ENCODE results near the gene SLCO1B1.
"Not testable (repeated sequence)": the region's sequence is repeated elsewhere in the genome, so short reads cannot be mapped to it uniquely, and the experiment has no call there.

SLCO1B1 gene

GRCh38 chr12:21165048-21165447 is 34.1 kb downstream of the SLCO1B1 start:
- DNase-seq = no peak

GRCh38 chr12:21169878-21170472 is 39.0 kb downstream of the SLCO1B1 start:
- no peak overlapping the region for H3K4me3 Mint-ChIP-seq
- no peaks in the 10 kb centered on the region for H3K4me1 Mint-ChIP-seq
- H3K9me3 Mint-ChIP-seq = no peaks in the 10 kb centered on the region
- DNase-seq = peak; percentile 53
- H3K27me3 Mint-ChIP-seq = no peaks in the 10 kb centered on the region
- H3K36me3 Mint-ChIP-seq = no peaks in the 10 kb centered on the region
- no peak overlapping the region for H3K27ac Mint-ChIP-seq
- CTCF ChIA-PET = no interaction called here

More at GRCh38 chr12:21165048-21165447, 34.1 kb downstream of the SLCO1B1 start:
- no peaks in the 10 kb centered on the region for H3K36me3 Mint-ChIP-seq
- H3K27ac Mint-ChIP-seq = no peak overlapping the region
- H3K4me3 Mint-ChIP-seq = no peak overlapping the region
- H3K4me1 Mint-ChIP-seq = no peaks in the 10 kb centered on the region
- H3K27me3 Mint-ChIP-seq = no peaks in the 10 kb centered on the region
- CTCF ChIA-PET = no interaction called here
- no peaks in the 10 kb centered on the region for H3K9me3 Mint-ChIP-seq

- H3K9me3 Mint-ChIP-seq = no peaks in the 10 kb centered on the region
- no peaks in the 10 kb centered on the region for H3K4me1 Mint-ChIP-seq
- H3K4me3 Mint-ChIP-seq = no peak overlapping the region
- DNase-seq = no peak
- CTCF ChIA-PET = interaction anchor here (0.8 to 1.4 kb wide), 2 partner anchors 9 to 222 kb away, joined by 3 read pairs; no protein-coding TSS in a partner anchor
- H3K36me3 Mint-ChIP-seq = no peaks in the 10 kb centered on the region
- H3K27ac Mint-ChIP-seq = no peak overlapping the region
- no peaks in the 10 kb centered on the region for H3K27me3 Mint-ChIP-seq
Observed at GRCh38 chr12:21172079-21172478, 41.1 kb downstream of the SLCO1B1 start.

GRCh38 chr12:21183721-21184275 is 52.8 kb downstream of the SLCO1B1 start:
- no peaks in the 10 kb centered on the region for H3K4me1 Mint-ChIP-seq
- no peaks in the 10 kb centered on the region for H3K27me3 Mint-ChIP-seq
- H3K9me3 Mint-ChIP-seq = no peaks in the 10 kb centered on the region
- CTCF ChIA-PET = interaction anchor here (1.0 kb wide), 1 partner anchor 477 kb away, joined by 3 read pairs; no protein-coding TSS in a partner anchor
- DNase-seq = no peak
- H3K36me3 Mint-ChIP-seq = no peaks in the 10 kb centered on the region
- no peak overlapping the region for H3K27ac Mint-ChIP-seq
- no peak overlapping the region for H3K4me3 Mint-ChIP-seq

GRCh38 chr12:21190016-21190415 is 59.0 kb downstream of the SLCO1B1 start:
- no peak for DNase-seq
- no peaks in the 10 kb centered on the region for H3K4me1 Mint-ChIP-seq
- H3K9me3 Mint-ChIP-seq = no peaks in the 10 kb centered on the region
- no peak overlapping the region for H3K27ac Mint-ChIP-seq
- no peaks in the 10 kb centered on the region for H3K27me3 Mint-ChIP-seq
- no peaks in the 10 kb centered on the region for H3K36me3 Mint-ChIP-seq
- CTCF ChIA-PET = interaction anchor here (1.2 kb wide), 1 partner anchor 11 kb away, joined by 3 read pairs; no protein-coding TSS in a partner anchor
- no peak overlapping the region for H3K4me3 Mint-ChIP-seq

- H3K4me3 Mint-ChIP-seq, H3K27me3 Mint-ChIP-seq, CTCF ChIA-PET, H3K27ac Mint-ChIP-seq, H3K4me1 Mint-ChIP-seq, H3K9me3 Mint-ChIP-seq, DNase-seq, H3K36me3 Mint-ChIP-seq: not testable (repeated sequence)
Observed at GRCh38 chr12:21214433-21214832, 83.4 kb downstream of the SLCO1B1 start.

GRCh38 chr12:21219206-21219605 is 88.2 kb downstream of the SLCO1B1 start:
- Mint-ChIP-seq H3K27me3 (no peaks in the 10 kb centered on the region), H3K4me3 (no peak overlapping the region), H3K4me1 (no peaks in the 10 kb centered on the region), H3K9me3 (no peaks in the 10 kb centered on the region), H3K36me3 (no peaks in the 10 kb centered on the region), H3K27ac (no peak overlapping the region)
- DNase-seq = no peak
- CTCF ChIA-PET = no interaction called here

GRCh38 chr12:21220266-21220665 is 89.3 kb downstream of the SLCO1B1 start:
- Mint-ChIP-seq H3K27me3 (no peaks in the 10 kb centered on the region), H3K4me1 (no peaks in the 10 kb centered on the region), H3K36me3 (no peaks in the 10 kb centered on the region), H3K27ac (no peak overlapping the region), H3K4me3 (no peak overlapping the region), H3K9me3 (no peaks in the 10 kb centered on the region)
- CTCF ChIA-PET = no interaction called here
- DNase-seq = no peak

- no peak overlapping the region for H3K27ac Mint-ChIP-seq
- no peak for DNase-seq
- no peaks in the 10 kb centered on the region for H3K27me3 Mint-ChIP-seq
- no peaks in the 10 kb centered on the region for H3K4me1 Mint-ChIP-seq
- H3K36me3 Mint-ChIP-seq = no peaks in the 10 kb centered on the region
- CTCF ChIA-PET = no interaction called here
- H3K9me3 Mint-ChIP-seq = no peaks in the 10 kb centered on the region
- no peak overlapping the region for H3K4me3 Mint-ChIP-seq
Observed at GRCh38 chr12:21221072-21221471, 90.1 kb downstream of the SLCO1B1 start.

GRCh38 chr12:21221778-21222177 is 90.8 kb downstream of the SLCO1B1 start:
- no peaks in the 10 kb centered on the region for H3K4me1 Mint-ChIP-seq
- no peak for DNase-seq
- no peaks in the 10 kb centered on the region for H3K27me3 Mint-ChIP-seq
- no peaks in the 10 kb centered on the region for H3K9me3 Mint-ChIP-seq
- CTCF ChIA-PET = no interaction called here
- H3K36me3 Mint-ChIP-seq = no peaks in the 10 kb centered on the region
- H3K27ac Mint-ChIP-seq = no peak overlapping the region
- H3K4me3 Mint-ChIP-seq = no peak overlapping the region

- DNase-seq = no peak
- no peak overlapping the region for H3K27ac Mint-ChIP-seq
- H3K36me3 Mint-ChIP-seq = no peaks in the 10 kb centered on the region
- no peaks in the 10 kb centered on the region for H3K4me1 Mint-ChIP-seq
- CTCF ChIA-PET = no interaction called here
- H3K9me3 Mint-ChIP-seq = no peaks in the 10 kb centered on the region
- H3K4me3 Mint-ChIP-seq = no peak overlapping the region
- H3K27me3 Mint-ChIP-seq = no peaks in the 10 kb centered on the region
Observed at GRCh38 chr12:21223930-21224329, 92.9 kb downstream of the SLCO1B1 start.

- Mint-ChIP-seq H3K36me3 (no peaks in the 10 kb centered on the region), H3K9me3 (no peaks in the 10 kb centered on the region), H3K4me1 (no peaks in the 10 kb centered on the region), H3K27ac (no peak overlapping the region), H3K27me3 (no peaks in the 10 kb centered on the region), H3K4me3 (no peak overlapping the region)
- CTCF ChIA-PET = no interaction called here
- no peak for DNase-seq
Observed at GRCh38 chr12:21234395-21234794, 103.4 kb downstream of the SLCO1B1 start.

GRCh38 chr12:21239866-21240265 is 108.9 kb downstream of the SLCO1B1 start:
- H3K4me3 Mint-ChIP-seq = no peak overlapping the region
- no peaks in the 10 kb centered on the region for H3K9me3 Mint-ChIP-seq
- DNase-seq = no peak
- H3K27ac Mint-ChIP-seq = no peak overlapping the region
- CTCF ChIA-PET = interaction anchor here (0.9 kb wide), 1 partner anchor 9 kb away, joined by 3 read pairs; no protein-coding TSS in a partner anchor
- no peaks in the 10 kb centered on the region for H3K4me1 Mint-ChIP-seq
- H3K36me3 Mint-ChIP-seq = no peaks in the 10 kb centered on the region
- peaks cover 5% of the 10 kb centered on the region for H3K27me3 Mint-ChIP-seq

- Mint-ChIP-seq H3K27me3 (no peaks in the 10 kb centered on the region), H3K27ac (no peak overlapping the region), H3K4me1 (no peaks in the 10 kb centered on the region), H3K36me3 (no peaks in the 10 kb centered on the region), H3K4me3 (no peak overlapping the region), H3K9me3 (no peaks in the 10 kb centered on the region)
- CTCF ChIA-PET = interaction anchor here (0.6 to 2.0 kb wide), 6 partner anchors 9 to 1194 kb away, joined by 3 to 7 read pairs (median 3); no protein-coding TSS in a partner anchor
- no peak for DNase-seq
Observed at GRCh38 chr12:21248679-21249078, 117.7 kb downstream of the SLCO1B1 start.

- DNase-seq = no peak
- Mint-ChIP-seq H3K4me1 (no peaks in the 10 kb centered on the region), H3K9me3 (no peaks in the 10 kb centered on the region), H3K27me3 (no peaks in the 10 kb centered on the region), H3K36me3 (no peaks in the 10 kb centered on the region), H3K27ac (no peak overlapping the region), H3K4me3 (no peak overlapping the region)
- CTCF ChIA-PET = interaction anchor here (0.6 kb wide), 1 partner anchor 655 kb away, joined by 3 read pairs; no protein-coding TSS in a partner anchor
Observed at GRCh38 chr12:21252070-21252469, 121.1 kb downstream of the SLCO1B1 start.

Data from activated naive CD4-positive, alpha-beta T cell treated with anti-CD3 and anti-CD28 coated beads, Interleukin-2, amount 10 ng/mL, durations not matched to agents 7 days and 5 days (primary cell).